A549 (cell line): ENCODE results near the gene CTAGE6. TPM values are rescaled to one million over a fixed set of nuclear protein-coding genes. Genes with fewer than 3 reads are reported as not detected.
"Not testable (repeated sequence)": the region's sequence is repeated elsewhere in the genome, so short reads cannot be mapped to it uniquely, and the experiment has no call there.

Experiments
- ATAC-seq, 2 experiments: fragments of 200-7000 bp in 1 of 2; fragments of >200 bp in 1 of 2; cut with Nextera tagmentation in 1 of 2; cut with Tn5 transposase in 1 of 2; 3 replicates each; pipeline versions ENCODE4 v1.8.0 to v1.9.1; 2018 to 2020; ENCODE audit warnings: mild to moderate bottlenecking in 1 of 2, moderate library complexity in 1 of 2
- CTCF ChIA-PET: fragments of 300-600 bp; sonication (Branson Sonifier 250); formaldehyde crosslinking; extraction: SDS; loops from one replicate; lab custom pipeline; 2021; ENCODE audit warnings: antibody characterized with exemption, inconsistent platforms; lab: Yijun Ruan, JAX
- POLR2A ChIA-PET: fragments of 350-600 bp; formaldehyde crosslinking; extraction: SDS; loops from one replicate; lab custom pipeline; 2021; ENCODE audit warnings: antibody characterized with exemption, inconsistent platforms; lab: Yijun Ruan, JAX
- DNase-seq, 2 experiments: peaks; one replicate each; pipeline versions ENCODE4 v3.0.0 to v3.0.0-alpha.2; 2011 to 2016; ENCODE audit warnings: low read depth in 1 of 2, low spot score in 1 of 2
- FAIRE-seq: peaks from 2 replicates; lab custom pipeline; 2011; peaks lifted over from hg19 to GRCh38; lab: Jason Lieb, UNC
- H3K27ac ChIP-seq, 2 experiments: fragments of >200 bp; sonication (Bioruptor Twin); formaldehyde crosslinking; 3 replicates each; pipeline ENCODE4 v1.5.1; 2016 to 2017
- H3K4me1 ChIP-seq: fragments of >200 bp; sonication (Bioruptor Twin); formaldehyde crosslinking; 3 replicates; pipeline ENCODE4 v1.6.1; 2016
- H3K4me2 ChIP-seq: fragments of >200 bp; sonication (Bioruptor Twin); formaldehyde crosslinking; 3 replicates; pipeline ENCODE4 v1.6.1; 2016
- H3K4me3 ChIP-seq: fragments of >200 bp; sonication (Bioruptor Twin); formaldehyde crosslinking; 3 replicates; pipeline ENCODE4 v1.5.1; 2016
- H3K9me3 ChIP-seq: fragments of >200 bp; sonication (Bioruptor Twin); formaldehyde crosslinking; 3 replicates; pipeline ENCODE4 v1.6.1; 2016
- WGBS: methylation state at CpG from one replicate; pipeline ENCODE4 v1.1.6; 2017; ENCODE audit errors: missing lambda C conversion rate; 5-methylcytosine and 5-hydroxymethylcytosine counted together
- polyA minus RNA-seq: library from RNA; depleted of rRNA, polyadenylated mRNA; stranded (reverse); fragments of >200 nt; gene quantifications from 2 replicates; pipeline ENCODE4 v1.2.3, GENCODE V29; 2011; rRNA and poly(A)+ RNA removed
- polyA plus RNA-seq, 4 experiments: library from polyadenylated mRNA; depleted of rRNA in 3 of 4; stranded (reverse); fragments of >200 nt; fragmentation: RNase III in 1 of 4; extraction: RNeasy Plus Mini Kit Qiagen cat#74134 plus additional on column Dnase treatment in 1 of 4; gene quantifications; 2 replicates in 3 of 4; 3 replicates in 1 of 4; pipeline ENCODE4 v1.2.3, GENCODE V29; 2011 to 2017

Gene CTAGE6
- polyA plus RNA-seq (2011; rRNA removed) (not detected in 2 replicates), polyA plus RNA-seq (2017; fragmentation: RNase III; extraction: RNeasy Plus Mini Kit Qiagen cat#74134 plus additional on column Dnase treatment) (not detected in 3 replicates), polyA minus RNA-seq (not detected in 2 replicates)
- not detected in 2 replicates for polyA plus RNA-seq (2012; cell fraction: cytosol; rRNA removed)
- 0.07 TPM in 1 of 2 replicates, not detected in the other for polyA plus RNA-seq (2012; cell fraction: nucleus; rRNA removed)

- H3K4me1 ChIP-seq, POLR2A ChIA-PET, CTCF ChIA-PET, ATAC-seq, DNase-seq, H3K4me2 ChIP-seq, FAIRE-seq, H3K27ac ChIP-seq, H3K4me3 ChIP-seq, H3K9me3 ChIP-seq: not testable (repeated sequence)
- WGBS, result 100% methylated on average over 2 of the region's 19 CpGs
Measured at GRCh38 chr7:143757596-143757995, at the start of gene CTAGE6. Gene CTAGE6 (minus strand): TSS chr7:143757696. CDS start chr7:143757658, 38 bp downstream.

- H3K4me2 ChIP-seq, H3K9me3 ChIP-seq, CTCF ChIA-PET, POLR2A ChIA-PET, H3K4me3 ChIP-seq, H3K27ac ChIP-seq, H3K4me1 ChIP-seq, DNase-seq: not testable (repeated sequence)
- WGBS, result no CpG with 5 or more reads among the region's 5 CpGs
- ATAC-seq (peak; percentile 100), FAIRE-seq (peak; percentile 96)
Measured at GRCh38 chr7:143806664-143807071, 49.2 kb upstream of the CTAGE6 start.

- H3K9me3 ChIP-seq, DNase-seq, POLR2A ChIA-PET, H3K27ac ChIP-seq, H3K4me2 ChIP-seq, FAIRE-seq, H3K4me3 ChIP-seq, H3K4me1 ChIP-seq, CTCF ChIA-PET, ATAC-seq: not testable (repeated sequence)
- 53% methylated on average over 2 of the region's 2 CpGs for WGBS
Measured at GRCh38 chr7:143797896-143798290, 40.4 kb upstream of the CTAGE6 start.

GRCh38 chr7:143797119-143797895 lies 39.8 kb upstream of the CTAGE6 start:
- 71% methylated on average over 1 of the region's 6 CpGs for WGBS
- ATAC-seq, result not testable (repeated sequence)

GRCh38 chr7:143795653-143796052 lies 38.2 kb upstream of the CTAGE6 start:
- H3K4me2 ChIP-seq, FAIRE-seq, H3K4me3 ChIP-seq, H3K9me3 ChIP-seq, H3K4me1 ChIP-seq, DNase-seq, H3K27ac ChIP-seq, POLR2A ChIA-PET, CTCF ChIA-PET: not testable (repeated sequence)
- WGBS, result no CpG with 5 or more reads among the region's 2 CpGs
- peak; percentile 94 to 96 for ATAC-seq

More at GRCh38 chr7:143797119-143797895, 39.8 kb upstream of the CTAGE6 start:
- H3K9me3 ChIP-seq, H3K27ac ChIP-seq, H3K4me1 ChIP-seq, DNase-seq, POLR2A ChIA-PET, H3K4me3 ChIP-seq, H3K4me2 ChIP-seq, FAIRE-seq, CTCF ChIA-PET: not testable (repeated sequence)

- ATAC-seq, result peak; percentile 39 to 53; a peak in 2 of 6 replicates
- 80% methylated on average over 2 of the region's 2 CpGs for WGBS
Measured at GRCh38 chr7:143792633-143793032, 35.1 kb upstream of the CTAGE6 start.

GRCh38 chr7:143785415-143786182 lies 28.1 kb upstream of the CTAGE6 start:
- H3K9me3 ChIP-seq, DNase-seq, ATAC-seq, POLR2A ChIA-PET, H3K27ac ChIP-seq, FAIRE-seq, H3K4me2 ChIP-seq, H3K4me1 ChIP-seq, CTCF ChIA-PET, H3K4me3 ChIP-seq: not testable (repeated sequence)
- WGBS, result no CpG with 5 or more reads among the region's 7 CpGs

More at GRCh38 chr7:143792633-143793032, 35.1 kb upstream of the CTAGE6 start:
- H3K27ac ChIP-seq, CTCF ChIA-PET, DNase-seq, H3K4me2 ChIP-seq, H3K9me3 ChIP-seq, FAIRE-seq, H3K4me1 ChIP-seq, POLR2A ChIA-PET, H3K4me3 ChIP-seq: not testable (repeated sequence)

- FAIRE-seq, H3K4me1 ChIP-seq, H3K4me2 ChIP-seq, CTCF ChIA-PET, DNase-seq, POLR2A ChIA-PET, H3K27ac ChIP-seq, H3K9me3 ChIP-seq, ATAC-seq, H3K4me3 ChIP-seq: not testable (repeated sequence)
- WGBS, result 58% methylated on average over 2 of the region's 2 CpGs
Measured at GRCh38 chr7:143779591-143779990, 22.1 kb upstream of the CTAGE6 start.

- CTCF ChIA-PET, H3K27ac ChIP-seq, H3K9me3 ChIP-seq, FAIRE-seq, ATAC-seq, H3K4me3 ChIP-seq, H3K4me1 ChIP-seq, POLR2A ChIA-PET, DNase-seq, H3K4me2 ChIP-seq: not testable (repeated sequence)
- WGBS, result 86% methylated on average over 1 of the region's 5 CpGs
Measured at GRCh38 chr7:143772738-143773468, 15.4 kb upstream of the CTAGE6 start.

- ATAC-seq, POLR2A ChIA-PET, H3K4me3 ChIP-seq, H3K27ac ChIP-seq, H3K4me2 ChIP-seq, H3K4me1 ChIP-seq, CTCF ChIA-PET, DNase-seq, FAIRE-seq, H3K9me3 ChIP-seq: not testable (repeated sequence)
- 44% methylated on average over 2 of the region's 2 CpGs for WGBS
Measured at GRCh38 chr7:143767531-143767930, 10.0 kb upstream of the CTAGE6 start.
